ENCODE results near the gene PLA2G4F.

The PLA2G4F gene

GRCh38 chr15:42163947-42164550, 7.6 kb upstream of the PLA2G4F start:
- DNase-seq (ENCODE audit: low spot score), result no peak

- DNase-seq (ENCODE audit: low spot score), result peak; percentile 7
These were observed 6.9 kb upstream of the PLA2G4F start for GRCh38 chr15:42163291-42163690.

- no peak for DNase-seq (ENCODE audit: low spot score)
These were observed 3.7 kb upstream of the PLA2G4F start for GRCh38 chr15:42160136-42160535.

- DNase-seq (ENCODE audit: low spot score), result no peak
These were observed 3.1 kb upstream of the PLA2G4F start for GRCh38 chr15:42159381-42160015.

- no peak for DNase-seq (ENCODE audit: low spot score)
These were observed 2.5 kb upstream of the PLA2G4F start for GRCh38 chr15:42158941-42159340.

- no peak for DNase-seq (ENCODE audit: low spot score)
These were observed 1.7 kb upstream of the PLA2G4F start for GRCh38 chr15:42157981-42158765.

GRCh38 chr15:42157381-42157780, 945 bp upstream of the PLA2G4F start:
- DNase-seq (ENCODE audit: low spot score), result no peak

GRCh38 chr15:42155546-42156242, 742 bp downstream of the PLA2G4F start:
- no peak for DNase-seq (ENCODE audit: low spot score)

GRCh38 chr15:42154956-42155355, 1.5 kb downstream of the PLA2G4F start:
- DNase-seq (ENCODE audit: low spot score), result no peak

- DNase-seq (ENCODE audit: low spot score), result no peak
These were observed 2.1 kb downstream of the PLA2G4F start for GRCh38 chr15:42154212-42154941.

- DNase-seq (ENCODE audit: low spot score), result no peak
These were observed 2.6 kb downstream of the PLA2G4F start for GRCh38 chr15:42153874-42154211.

- DNase-seq (ENCODE audit: low spot score), result peak; percentile 14
These were observed 3.3 kb downstream of the PLA2G4F start for GRCh38 chr15:42152921-42153698.

- DNase-seq (ENCODE audit: low spot score), result no peak
These were observed 4.1 kb downstream of the PLA2G4F start for GRCh38 chr15:42152196-42152920.

GRCh38 chr15:42151736-42152135, 4.7 kb downstream of the PLA2G4F start:
- DNase-seq (ENCODE audit: low spot score), result no peak

- DNase-seq (ENCODE audit: low spot score), result no peak
These were observed 5.3 kb downstream of the PLA2G4F start for GRCh38 chr15:42151141-42151561.

GRCh38 chr15:42150219-42150970, 6.0 kb downstream of the PLA2G4F start:
- no peak for DNase-seq (ENCODE audit: low spot score)

- no peak for DNase-seq (ENCODE audit: low spot score)
These were observed 6.8 kb downstream of the PLA2G4F start for GRCh38 chr15:42149493-42150218.

- DNase-seq (ENCODE audit: low spot score), result no peak
These were observed 7.5 kb downstream of the PLA2G4F start for GRCh38 chr15:42148808-42149492.

GRCh38 chr15:42147431-42147735, 9.1 kb downstream of the PLA2G4F start:
- DNase-seq (ENCODE audit: low spot score), result no peak

Data from ecto neural progenitor cell (in vitro differentiated cells).